Stimulated activated CD4-positive, alpha-beta T cell treated with anti-CD3 and anti-CD28 coated beads, Interleukin-15, amount 100 ng/mL, for 48 hours (primary cell): ENCODE measurements around the gene ENTPD6.

Source experiments
- DNase-seq, 2 donors: peaks; one replicate each; pipeline ENCODE4 v3.0.0-alpha.2; 2020; ENCODE audit warnings: low read depth in 2 of 2

ENTPD6 gene

DNA sequence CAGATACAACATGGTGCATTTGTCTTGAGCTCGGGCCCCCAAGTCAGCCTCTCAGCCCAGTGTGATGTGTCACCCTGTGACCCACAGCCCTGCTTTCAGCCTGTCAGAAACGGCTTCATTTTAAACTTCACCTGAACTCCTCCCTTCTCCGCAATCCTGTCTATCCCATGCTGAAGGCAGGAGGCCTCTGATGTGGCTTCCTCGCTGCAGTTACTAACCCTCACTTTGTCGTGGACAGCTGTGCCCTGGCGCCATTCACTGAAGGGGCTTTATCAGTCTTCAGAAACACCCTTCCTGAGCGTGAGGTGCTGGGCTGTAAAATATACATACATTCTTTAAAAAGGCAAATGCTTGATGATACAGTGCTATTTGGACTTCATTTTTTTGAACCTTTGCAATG, 7.9 kb upstream of the ENTPD6 start:
- no peak for DNase-seq

DNA sequence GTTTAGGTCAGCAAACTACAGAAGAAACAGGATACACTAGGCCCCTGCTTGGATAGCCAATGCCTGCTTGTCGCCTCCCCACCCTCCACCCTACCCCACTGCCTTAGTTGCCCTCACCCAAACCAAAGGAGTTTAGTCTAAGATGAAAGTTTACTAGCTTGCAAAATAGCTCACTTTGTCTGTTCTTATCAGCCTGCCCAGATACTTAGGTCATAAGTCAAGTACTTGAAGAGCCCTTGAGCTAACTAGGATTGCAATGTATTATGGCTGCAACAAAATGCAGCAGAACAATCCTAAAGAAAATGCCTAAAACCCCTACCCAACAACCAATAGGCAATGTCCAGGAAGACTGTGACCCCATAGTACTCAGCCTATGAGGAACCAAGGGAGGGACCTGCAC, 7.3 kb upstream of the ENTPD6 start:
- DNase-seq = no peak

- no peak for DNase-seq
These were observed 4.5 kb upstream of the ENTPD6 start for GRCh38 chr20:25191051-25191450.

- no peak for DNase-seq
These were observed 3.8 kb upstream of the ENTPD6 start for GRCh38 chr20:25191689-25192088.

DNA sequence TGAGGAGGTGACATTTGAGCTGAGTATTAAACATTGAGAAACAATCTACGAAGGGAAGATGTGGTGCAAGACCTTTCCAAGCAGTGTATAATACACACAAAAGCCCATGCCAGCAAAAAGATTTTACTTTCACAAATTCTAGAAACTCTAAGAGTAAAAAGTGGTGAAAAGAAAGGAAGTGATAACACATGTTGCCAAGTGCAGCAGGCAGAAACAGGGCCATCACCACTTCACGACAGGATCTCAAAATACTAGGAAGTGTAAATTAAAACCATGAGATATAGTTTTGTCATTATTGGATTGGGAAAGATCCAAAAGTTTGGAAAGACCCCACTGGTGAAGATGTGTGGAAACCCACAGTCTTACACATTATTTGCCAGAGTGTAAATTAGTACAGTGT, 1.7 kb upstream of the ENTPD6 start:
- DNase-seq = no peak

GRCh38 chr20:25194333-25194972, 1.1 kb upstream of the ENTPD6 start:
- no peak for DNase-seq

GRCh38 chr20:25195962-25196785, 662 bp downstream of the ENTPD6 start:
- DNase-seq = no peak

DNA sequence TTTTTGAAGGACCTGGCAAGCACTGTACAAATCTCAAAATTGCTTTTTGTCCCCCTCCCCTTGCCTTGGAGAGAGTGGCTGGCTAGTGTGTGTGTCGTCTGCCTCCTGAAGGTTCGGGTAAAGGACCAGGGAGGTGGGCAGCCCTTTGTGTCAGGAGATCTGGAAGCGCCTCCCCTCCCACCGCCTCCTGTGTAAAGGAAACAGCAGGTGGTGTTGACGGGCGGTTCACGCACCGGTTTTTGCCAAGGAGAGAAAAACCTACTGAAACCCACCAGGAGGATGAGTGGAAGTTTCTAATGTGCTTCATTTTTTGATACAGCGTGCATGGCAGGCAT, 1.2 kb downstream of the ENTPD6 start:
- DNase-seq = no peak

- DNase-seq = no peak
These were observed 1.8 kb downstream of the ENTPD6 start for GRCh38 chr20:25197183-25197869.

DNA sequence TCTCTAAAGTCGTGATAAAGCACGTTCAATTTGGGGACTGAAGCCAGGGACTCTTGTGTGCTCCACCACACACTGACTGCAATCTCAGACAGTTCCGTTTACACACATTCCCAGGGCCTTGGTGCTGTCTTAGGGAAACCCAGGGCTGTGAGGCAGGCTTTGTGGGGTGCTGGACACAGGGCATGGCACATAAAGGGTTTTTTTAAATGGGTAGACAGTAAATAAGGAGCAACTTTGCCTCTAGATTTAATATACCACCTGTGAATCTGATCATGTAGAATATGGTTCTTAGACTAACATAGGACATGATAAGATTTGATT, 2.3 kb downstream of the ENTPD6 start:
- no peak for DNase-seq

DNA sequence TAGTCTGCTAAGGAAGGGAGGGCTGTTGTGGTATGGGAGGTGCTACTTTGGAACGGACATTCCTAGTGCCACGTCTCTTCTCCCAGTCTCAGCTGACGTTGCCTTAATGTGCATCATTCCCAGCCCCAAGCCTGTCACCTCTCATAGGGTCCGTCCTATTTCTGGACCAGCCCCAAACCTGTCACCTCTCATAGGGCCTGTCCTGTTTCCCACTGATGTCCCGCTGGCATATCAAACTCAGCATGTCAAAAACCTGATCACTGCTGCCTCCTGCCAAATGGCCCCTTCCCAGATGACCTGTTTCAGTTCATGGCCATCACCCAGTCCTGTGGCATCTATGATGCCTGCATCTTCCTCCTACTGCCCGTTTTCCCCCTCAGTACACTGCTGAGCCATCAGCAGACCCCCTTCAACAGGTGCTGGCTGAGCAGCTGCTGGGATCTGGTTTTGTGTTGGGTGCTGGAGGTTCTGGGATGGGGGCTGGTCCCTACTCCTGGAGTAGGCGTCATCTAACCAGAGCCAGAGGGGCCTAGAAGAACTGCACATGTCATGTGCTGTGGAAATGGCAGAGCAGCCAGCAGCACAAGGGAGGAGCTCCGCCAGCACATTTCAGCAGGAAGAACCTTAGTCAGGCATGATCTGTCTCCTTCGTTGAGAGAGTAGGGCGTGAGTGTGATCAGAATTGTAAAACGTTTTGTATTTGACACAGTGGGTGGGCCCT, 3.3 kb downstream of the ENTPD6 start:
- DNase-seq = no peak

DNA sequence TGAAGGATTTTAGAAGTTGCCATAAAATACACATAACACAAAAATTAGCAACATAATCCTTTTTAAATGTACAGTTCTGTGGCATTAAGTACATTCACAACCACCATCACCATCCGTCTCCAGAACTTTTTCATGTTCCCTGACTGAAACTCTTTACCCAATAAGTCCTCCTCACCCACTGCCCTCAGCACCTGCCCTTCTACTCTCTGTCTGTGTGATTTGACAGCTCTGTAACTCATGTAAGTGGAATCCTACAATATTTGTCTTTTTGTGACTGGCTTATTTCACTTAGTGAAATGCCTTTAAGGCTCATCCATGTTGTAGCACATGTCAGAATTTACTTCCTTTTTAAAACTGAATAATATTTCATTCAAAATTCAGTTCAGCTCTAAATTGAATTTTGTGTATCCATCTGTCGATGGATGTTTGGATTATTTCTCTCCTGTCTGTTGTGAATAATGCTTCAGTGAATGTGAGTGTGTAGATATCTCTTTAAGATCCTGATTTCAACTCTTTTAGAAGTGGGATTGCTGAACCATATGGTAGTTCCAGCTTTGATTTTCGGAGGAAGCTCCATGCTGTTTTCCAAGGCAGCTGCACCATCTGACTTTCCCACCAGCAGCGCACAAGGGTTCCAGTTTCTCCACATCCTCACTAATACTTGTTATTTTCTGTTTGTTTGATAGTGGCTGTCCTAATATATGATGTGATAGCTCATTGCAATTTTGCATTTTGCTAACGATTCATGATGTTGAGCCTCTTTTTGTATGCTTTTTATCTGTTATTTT, 4.2 kb downstream of the ENTPD6 start:
- no peak for DNase-seq

DNA sequence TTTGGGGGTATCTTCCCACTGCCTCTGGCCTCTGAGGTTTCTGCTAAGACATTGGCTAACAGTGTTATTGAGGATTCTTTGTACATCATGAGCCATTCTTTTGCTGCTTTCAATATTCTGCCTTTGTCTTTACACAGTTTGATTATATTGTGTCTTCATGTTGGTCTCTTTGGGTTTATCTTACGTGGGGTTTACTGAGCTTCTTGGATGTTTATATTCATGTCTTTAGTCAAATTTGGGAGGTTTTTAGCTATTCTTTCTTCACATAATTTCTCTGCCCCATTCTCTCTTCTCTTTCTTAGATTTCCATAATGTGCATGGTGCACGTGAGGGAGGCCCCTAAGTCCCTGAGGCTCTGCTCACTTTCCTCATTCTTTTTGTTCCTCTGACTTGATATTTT, 7.6 kb downstream of the ENTPD6 start:
- no peak for DNase-seq

DNA sequence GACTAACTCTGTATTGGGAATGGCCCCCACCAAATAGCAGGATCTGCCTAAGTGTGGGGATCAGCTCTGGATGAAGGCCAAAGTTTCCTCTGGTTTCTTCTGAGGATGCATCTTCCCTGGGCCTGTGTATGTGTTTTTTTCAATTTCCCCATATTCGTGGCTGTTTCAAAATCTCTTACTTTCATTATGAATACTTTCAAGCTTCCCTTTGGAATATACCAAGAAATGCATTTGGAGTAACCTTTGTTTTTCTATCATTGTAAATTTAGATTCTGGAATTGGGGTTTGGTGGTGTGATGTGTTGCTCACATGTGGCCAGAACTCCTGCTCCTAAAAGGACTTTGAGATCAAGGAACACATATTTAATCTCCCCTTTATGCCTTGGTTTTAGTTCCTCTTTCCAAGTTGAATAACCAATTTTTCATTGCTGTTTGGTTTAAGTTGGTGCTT, 8.4 kb downstream of the ENTPD6 start:
- no peak for DNase-seq

GRCh38 chr20:25204550-25205276, 9.2 kb downstream of the ENTPD6 start:
- no peak for DNase-seq

DNA sequence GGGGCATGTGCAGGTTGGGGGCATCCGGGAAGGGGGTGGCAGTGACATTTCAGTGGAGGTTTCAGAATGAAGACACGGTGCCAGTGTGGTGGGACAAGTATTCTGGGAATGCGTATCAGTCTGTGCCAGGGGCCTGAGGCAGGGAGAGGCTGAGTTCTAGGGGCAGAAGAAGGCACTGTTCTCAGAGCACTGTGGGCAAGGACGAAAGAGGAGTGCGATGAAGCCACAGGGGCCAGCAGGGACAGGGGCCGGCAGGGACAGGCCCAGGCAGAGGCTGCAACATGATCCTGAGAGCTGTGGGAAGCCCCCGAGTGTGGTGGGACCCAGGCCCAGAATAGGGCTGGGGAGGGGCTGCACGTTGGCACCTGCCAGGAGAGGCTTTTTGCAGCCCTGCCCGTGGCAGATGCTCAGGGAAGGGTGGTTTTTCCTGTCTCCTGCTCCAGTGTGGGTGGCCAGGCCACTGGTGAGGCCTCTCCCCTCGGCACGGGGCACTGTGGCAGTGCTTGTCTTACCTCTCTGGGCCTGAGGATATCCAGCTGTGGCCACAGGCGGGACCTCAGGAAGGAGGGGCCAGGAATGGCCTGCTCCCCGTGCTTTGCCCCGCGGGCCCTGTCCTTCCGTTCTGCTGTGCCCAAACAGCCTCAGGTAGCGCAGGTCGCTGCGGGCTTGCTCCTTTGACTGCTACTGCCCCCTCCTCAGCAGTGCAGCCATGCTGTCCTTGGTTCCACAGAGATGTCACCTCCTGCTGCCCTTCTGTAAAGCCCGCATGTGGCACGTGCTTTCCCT, 10.0 kb downstream of the ENTPD6 start:
- no peak for DNase-seq

GRCh38 chr20:25206063-25206403, 10.5 kb downstream of the ENTPD6 start:
- DNase-seq = no peak

DNA sequence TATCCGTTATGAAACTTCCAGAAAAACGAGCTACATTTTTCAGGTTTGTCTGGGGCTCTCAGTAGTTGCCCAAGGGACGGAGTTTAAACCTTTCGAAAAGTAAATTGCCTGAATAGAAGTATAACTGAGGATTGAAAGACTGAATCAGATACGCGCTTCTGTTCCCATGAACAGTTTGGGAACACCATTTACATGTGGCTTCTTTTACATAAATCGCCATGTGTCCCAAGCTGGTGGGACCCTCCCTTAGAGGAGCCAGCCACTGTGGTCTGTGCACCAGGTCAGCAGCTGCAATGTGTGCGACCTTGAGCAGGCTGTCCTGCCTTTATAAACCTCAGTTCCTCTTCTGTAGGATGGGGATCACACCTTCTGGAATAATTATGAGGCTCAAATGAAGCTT, 11.0 kb downstream of the ENTPD6 start:
- DNase-seq = no peak

DNA sequence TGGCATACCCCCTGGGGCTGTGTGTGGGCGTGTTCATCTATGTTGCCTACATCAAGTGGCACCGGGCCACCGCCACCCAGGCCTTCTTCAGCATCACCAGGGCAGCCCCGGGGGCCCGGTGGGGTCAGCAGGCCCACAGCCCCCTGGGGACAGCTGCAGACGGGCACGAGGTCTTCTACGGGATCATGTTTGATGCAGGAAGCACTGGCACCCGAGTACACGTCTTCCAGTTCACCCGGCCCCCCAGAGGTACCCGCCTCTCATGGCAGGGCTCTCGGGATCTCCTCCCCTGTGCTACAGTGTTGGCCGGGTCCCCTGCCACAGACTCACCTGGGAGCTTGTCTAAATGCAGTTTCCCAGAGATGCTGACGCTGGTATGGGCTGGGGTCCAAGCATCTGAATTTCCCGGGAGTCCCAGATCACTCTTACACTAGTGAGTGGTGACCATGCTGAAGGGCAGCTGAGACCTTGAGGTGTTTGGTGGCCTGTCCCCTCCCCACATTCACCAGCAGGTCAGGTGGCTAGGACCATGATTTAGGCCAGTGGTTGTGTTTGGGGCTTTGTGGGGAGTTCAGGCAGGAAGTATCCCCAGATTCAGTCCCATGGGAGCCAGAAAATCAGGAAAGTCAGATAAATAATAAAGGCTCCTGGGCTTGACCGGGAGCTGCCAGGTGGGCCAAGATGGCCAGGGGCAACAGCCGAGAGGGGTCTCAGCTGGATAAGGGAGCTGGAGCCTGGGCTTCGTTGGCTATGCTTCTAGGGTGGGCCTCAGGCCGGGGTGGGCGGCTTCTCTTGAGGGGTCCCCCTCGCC, 11.8 kb downstream of the ENTPD6 start:
- DNase-seq = no peak
